Measurements from ENCODE around the gene SLX4IP.
A peak's percentile ranks its signal among the peaks of the same experiment; 100 is the strongest.

Gene SLX4IP

DNA sequence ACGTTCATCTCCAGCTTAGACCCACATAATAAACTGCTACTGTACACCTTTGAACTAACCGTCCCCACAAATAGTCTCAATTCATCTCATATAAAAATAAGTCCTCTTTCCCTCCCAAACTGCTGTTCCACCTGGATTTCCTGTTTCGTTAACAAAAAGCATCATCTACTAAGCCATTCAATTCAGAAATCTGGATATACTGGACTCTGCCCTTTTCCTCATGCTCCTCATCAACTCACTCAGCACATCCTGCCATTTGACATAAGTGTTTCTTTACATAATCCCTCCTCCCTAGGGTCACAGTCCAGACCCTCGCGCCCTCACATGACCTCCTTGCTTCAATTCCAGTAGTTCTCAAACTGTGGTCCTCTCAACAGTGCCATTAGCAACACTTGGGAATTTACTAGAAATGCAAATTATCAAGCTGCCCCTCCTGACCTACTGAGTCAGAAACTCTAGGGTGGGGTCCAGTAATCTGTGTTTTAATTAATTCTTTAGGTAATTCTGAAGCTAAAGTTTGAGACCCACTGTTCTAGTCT, 5.6 kb upstream of the SLX4IP start:
- DNase-seq, result no peak

DNA sequence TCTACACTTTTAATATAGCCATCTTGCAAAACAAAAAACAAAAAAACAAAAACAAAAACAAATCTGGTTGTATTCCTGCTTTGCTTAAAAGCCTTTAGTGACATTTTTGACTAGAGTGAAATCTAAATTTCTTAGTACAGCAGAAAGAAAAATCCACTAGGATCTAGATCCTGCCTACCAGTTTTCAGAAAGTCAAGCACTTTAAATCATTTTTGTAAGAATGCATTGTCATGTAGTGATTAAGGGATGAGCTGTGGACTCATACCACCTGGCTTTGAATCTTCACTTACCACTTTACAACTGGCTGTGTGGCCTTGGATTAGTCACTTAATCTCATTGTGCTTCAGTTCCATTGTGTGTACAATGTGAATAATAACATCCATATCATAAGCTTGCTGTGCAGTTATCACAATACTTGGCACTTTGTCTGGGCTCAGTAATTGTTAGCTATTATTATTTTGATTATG, 5.1 kb upstream of the SLX4IP start:
- DNase-seq, result no peak

DNA sequence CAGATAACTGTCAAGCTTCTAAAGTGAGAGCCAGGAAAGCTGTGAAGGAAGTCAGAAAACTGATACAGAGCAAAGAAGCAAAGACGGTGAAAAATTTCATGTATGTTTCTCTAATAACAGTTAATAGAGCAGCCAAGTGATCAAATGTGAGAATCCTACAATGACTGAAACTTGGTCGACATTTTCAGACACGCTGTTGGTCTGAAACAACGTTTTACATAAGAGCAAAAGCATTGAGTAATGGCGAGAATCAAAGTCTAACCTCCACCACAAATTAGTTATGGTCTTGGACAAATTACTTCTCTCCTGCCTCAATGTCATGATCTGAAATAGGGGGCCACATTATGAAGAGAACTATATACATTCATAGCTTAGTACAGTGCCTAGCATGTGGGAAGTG, 4.4 kb upstream of the SLX4IP start:
- DNase-seq, result no peak

DNA sequence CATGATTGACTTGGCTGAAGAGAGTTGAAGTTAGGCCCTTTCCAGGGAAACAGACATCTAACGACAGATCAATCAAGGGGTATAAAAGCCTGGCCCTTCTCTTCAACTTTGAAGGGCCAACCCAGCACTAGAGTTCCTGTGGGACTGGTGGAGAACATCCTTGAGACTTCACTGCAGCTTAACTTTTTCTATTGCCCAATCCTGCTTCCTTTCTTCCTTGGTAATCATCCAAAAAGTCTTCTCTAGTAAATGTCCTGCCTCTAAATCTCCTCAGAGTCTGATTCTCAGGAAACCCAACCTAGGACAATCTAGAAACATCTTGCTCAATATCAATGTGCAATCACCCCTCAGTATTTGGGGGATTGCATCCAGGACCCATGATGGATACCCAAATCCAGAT, 3.0 kb upstream of the SLX4IP start:
- no peak for DNase-seq

DNA sequence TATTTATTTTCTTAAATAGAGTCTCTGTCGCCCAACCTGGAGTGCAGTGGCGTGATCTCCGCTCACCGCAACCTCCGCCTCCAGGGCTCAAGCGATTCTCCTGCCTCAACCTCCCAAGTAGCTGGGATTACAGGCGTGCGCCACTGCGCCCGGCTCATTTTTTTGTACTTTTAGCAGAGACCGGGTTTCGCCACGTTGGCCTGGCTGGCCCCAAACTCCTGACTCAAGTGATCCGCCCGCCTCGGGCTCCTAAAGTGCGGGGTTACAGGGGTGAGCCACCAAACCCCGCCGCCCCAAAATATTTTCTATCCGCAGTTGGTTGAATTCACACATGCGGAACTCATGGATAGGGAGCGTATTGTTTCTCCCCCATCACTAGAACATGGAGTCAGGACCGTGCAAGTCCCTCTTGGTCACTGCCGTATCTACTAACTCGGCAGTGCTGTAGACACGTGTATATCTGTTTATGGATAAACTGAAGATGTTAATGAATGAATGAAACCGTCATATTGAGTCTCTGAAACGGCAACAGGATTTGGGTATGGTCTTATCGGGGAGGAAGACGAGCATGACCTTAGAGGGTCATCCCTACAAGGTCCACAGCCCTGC, 2.0 kb upstream of the SLX4IP start:
- no peak for DNase-seq

DNA sequence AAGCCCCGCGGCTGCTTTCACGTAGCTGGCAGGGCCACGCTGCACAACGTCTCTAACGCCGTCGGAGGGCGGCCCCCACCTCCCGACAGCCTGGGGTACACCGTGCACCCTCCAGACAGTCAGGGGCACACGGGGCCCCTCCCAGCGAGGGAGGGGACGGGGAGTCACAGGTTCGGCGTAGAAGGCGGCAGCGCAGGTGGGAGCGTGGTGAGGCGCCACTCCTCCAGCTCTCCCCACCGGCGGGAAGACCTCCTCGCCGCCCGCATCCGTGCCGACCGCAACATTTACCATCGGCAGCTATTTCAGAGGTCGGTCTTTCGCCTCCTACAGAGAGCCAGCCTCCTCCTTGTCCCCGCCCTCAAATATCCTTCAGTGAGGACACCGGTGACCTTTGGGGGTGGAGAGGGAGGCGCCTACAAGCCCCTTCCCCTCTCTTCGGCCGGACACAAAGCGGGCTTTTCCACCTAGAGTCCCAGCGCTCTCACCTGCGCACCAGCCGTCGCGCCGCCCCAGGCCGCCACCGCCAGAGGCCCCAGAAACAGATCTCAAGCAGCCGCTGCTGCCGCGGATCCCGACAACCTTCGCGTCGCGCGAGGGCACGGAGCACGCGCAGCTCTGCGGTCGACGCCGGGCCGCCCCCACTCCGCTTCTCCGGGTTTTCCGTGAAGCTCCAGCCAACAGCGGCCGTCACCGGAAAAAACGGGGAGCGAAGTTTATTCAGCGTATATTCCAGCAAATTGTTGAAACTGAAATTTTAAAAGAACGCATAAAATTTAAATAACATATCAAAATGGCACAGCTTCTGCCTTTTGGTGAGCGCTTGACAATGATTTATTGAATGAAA, 1.3 kb upstream of the SLX4IP start, which contains the start of gene MKKS:
MKKS (minus strand) TSS at position 600 of the 844 bp plus-strand sequence. CDS start 20,708 bp downstream, outside the sequence.
- DNase-seq, result peak; percentile 87

DNA sequence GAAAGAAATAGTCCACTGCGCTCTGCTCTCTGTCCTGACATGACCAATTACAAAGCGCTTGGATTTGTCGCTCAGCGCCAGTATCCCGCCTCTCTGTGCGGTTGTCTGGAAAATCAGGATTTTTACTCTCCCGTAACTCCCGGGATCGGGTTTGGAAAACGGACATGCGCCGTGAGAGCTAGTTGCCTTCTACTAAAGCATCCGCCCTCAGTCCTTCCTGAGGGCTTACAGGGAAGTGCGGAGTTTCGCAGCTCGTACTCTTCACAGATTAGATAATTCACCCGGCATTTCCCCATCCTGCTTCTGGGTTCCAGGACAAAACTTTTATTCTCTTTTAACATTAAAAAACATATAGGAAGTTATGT, 656 bp upstream of the SLX4IP start:
- DNase-seq, result peak; percentile 87

DNA sequence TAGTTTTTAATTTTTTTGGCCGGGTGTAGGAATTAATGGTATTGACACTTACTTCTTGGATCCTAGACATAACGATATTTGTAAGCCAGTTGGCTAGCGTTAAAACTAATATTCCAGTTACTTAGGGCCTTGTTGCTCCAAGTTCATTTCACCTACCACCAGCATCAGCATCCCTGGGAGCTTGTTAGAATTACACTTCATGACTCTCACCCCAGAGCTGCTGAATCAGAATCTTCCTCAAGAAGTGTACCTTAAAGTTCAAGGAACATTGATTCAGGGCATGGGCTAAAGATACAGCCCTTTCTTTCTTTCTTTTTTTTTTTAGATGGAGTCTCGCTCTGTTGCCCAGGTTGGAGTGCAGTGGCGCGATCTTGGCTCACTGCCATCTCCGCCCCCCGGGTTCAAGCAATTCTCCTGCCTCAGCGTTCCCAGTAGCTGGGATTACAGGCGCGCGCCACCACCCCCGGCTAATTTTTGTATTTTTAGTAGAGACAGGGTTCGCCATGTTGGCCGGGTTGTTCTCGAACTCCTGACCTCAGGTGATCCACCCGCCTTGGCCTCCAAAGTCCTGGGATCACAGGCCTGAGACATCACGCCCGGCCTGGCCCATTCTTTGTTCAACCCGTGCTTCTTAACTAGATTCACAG, 1.1 kb downstream of the SLX4IP start:
- no peak for DNase-seq

DNA sequence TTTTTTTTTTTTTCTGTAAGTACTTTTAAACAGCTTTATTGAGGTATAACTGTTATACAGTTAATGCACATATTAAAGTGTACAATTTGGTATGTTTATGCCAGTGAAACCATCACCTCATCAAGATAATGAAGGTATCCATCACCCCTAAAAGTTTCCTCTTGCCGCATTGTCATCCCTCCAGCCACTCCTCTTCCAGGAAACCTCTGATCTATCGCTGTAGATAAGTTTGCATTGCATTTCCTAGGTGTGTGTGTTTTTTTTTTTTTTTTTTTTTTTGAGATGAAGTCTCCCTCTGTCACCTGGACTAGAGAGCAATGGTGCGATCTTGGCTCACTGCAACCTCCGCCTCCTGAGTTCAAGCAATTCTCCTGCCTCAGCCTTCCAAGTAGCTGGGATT, 3.1 kb downstream of the SLX4IP start:
- DNase-seq, result no peak

DNA sequence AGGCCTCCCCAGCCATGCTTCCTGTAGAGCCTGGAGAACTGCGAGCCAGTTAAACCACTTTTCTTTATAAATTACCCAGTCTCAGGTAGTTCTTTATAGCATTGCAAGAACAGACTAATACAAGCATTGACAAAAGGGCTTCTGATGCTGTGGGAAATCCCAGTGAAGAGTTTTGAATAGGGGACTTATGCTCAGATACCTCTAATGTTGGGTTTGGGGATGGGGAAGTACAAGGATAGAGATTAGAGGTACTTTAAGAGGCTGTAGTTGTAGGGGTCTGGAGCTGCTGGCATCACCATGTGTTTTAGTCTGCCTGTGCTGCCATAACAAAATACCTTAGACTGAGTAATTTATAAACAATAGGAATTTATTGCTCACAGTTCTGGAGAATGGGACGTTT, 8.8 kb downstream of the SLX4IP start:
- DNase-seq, result no peak

DNA sequence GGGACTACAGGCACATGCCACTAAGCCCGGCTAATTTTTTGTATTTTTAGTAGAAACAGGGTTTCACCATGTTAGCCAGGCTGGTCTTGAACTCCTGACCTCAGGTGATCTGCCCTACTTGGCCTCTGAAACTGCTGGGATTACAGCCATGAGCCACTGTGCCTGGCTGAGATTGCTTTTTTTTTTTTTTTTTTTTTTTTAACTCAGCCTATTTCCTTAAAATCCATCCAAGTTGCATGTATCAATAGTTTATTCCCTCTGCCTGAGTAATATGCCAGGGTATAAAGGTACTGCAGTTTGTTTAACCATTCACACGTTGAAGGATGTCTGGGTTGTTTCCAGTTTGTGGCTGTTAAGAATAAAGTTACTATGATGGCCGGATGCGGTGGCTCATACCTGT, 10.7 kb downstream of the SLX4IP start:
- DNase-seq, result no peak

DNA sequence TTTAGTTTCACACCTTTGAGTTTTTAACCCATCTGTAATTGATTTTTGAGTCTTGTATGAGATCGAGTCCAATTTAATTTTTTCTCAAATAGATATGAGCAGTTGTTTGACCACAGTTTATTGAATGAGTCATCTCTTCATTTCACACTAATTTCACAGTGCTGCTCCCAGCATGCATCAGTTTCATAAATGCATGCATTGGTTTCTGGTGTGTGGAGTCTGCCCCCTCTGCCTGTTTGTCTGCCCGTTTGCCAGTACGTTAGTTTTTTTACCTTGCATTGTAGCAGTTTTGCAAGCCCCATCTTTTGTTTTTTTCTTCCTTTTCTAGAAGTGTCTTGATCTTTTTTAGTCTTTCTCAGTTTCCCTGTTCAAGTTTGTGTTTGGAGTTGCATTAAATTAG, 11.9 kb downstream of the SLX4IP start:
- peak; percentile 46 for DNase-seq

DNA sequence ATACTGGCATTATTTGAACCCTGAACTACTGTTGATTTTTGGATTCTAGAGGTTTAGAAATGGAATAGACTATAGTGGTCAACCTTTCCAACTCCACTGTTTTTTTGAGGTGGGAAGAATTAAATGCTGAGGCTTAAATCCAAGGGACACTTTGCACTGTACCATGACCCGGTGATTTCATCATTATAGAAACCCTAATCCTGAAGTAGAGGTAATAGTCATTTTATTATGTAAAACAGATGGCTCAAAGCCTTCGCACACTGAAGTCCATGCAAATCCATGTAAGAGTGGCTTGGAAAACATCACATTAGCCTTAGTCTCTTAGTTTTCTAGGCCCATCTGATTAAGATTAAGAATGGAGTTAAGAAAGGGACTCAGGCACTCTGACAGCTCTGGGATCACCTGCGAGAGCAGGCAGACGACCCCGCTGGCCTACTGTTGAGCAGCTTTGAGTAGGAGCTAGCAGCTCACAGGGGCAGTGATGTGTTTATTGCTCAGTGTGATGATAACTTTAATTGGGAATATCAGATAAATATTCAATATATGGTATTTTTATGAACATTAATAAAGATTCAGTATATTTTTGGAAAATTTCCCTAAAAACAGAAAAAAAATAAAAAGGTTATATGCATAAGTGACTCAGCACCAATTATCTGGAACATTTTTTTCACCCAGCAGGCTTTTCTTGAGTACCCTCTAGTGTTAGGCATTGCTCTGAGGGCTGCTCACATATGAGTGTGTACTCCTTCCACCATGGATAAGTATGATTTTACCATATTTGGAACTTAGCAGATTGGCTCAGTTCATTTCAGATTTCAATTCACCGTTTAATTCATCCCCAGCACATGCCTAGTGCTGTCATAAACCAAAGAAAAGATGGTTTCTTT, 13.4 kb downstream of the SLX4IP start:
- no peak for DNase-seq

DNA sequence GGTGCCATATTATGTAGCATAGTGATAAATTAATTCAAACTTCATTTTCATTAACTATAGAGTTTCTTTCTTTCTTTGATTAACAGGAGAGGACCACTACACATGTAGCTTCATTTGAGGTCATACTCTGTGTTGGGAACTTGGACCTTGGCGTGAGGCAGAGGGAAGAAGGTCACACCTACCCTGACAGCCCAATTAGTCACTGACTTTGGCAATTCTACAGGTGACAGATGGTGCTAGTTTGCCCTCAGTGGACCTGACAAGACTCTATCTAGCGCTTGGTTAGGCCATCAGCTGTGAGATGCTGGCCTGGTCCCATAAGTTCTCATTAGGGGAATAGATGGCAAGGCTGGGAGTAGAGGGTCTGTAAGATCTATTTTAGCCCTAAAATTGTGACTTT, 14.2 kb downstream of the SLX4IP start:
- no peak for DNase-seq

DNA sequence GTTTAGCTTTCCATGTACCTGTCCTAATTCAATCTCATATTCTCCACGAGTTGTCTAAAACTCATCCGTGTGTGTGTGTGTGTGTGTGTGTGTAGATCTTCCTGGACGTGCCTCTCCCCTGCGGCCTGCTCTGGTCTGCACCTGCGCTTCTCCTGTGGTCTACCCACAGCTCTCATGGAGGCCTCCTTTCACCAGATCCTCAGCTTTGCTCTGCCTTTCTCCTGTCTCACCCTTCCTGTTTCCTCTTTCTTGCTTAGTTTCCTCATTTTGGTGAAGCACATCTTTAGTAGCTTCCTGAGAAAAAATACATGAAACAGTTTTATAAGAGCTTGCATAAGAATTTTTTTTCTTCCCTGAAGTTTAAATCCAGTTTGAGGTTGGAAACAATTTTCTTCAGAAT, 18.1 kb downstream of the SLX4IP start:
- DNase-seq, result peak; percentile 44

DNA sequence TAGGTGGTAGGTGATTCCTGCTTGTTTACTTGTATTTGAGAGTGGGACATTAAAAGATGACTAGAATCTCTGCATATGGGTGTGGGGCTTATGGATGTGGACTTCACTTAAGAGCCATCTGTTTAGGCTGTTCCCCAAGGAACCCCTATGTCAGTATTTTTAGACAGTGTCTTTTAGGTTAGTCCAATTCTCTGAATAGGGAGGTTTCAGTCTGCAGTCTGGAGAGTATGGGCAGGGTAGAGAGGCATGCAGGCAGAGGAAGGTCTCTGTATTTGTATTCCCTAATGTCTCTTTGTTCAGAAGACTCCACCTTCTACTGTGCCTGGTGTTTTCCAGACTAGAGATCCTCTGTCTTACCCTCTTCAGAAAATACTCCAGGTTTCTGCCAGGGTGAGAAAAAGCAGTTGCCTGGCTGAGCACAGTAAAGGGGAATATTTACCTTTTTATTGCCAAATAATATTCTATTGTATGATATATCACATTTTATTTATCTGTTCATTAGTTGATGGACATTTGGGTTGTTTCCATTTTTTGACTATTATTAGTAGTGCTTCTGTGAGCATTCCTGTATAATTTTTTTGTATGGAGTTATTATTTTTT, 19.1 kb downstream of the SLX4IP start:
- DNase-seq, result no peak

DNA sequence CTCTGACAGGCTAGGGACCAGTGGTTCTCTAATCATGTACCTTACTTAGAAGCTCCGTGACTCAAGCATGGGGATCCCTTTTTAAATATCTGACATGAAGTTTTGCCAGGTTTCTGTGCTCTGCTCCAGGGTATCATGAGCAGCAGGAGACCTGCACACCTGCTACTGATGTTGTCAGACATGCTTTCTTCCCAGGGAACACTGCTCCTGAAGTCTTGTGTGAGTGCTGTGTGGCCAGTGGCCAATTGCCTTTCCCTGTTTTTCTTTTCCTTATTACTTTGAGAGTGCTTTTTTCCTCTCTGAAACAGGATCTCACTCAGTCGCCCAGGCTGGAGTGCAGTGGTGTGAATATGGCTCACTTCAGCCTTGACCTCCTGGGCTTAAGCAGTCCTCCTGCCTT, 26.4 kb downstream of the SLX4IP start:
- DNase-seq, result no peak

DNA sequence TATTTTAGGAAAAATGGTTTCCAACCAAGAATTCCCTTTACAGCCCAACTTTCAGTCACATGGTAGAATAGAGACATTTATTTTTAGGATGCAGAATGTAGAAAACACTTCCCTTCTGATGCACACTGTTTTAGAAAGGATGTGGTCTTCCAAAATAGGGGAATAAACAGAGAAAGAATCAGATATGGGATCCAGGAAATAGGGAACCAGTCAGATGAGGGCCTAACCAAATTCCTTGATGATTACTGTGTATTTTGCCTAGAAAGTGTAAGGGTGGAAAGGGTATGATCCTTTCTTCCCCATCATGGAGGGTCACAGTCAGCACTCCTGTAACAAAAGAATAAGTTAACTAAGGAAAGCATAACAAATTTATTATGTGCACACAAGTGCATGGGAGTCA, 27.4 kb downstream of the SLX4IP start:
- DNase-seq, result no peak

DNA sequence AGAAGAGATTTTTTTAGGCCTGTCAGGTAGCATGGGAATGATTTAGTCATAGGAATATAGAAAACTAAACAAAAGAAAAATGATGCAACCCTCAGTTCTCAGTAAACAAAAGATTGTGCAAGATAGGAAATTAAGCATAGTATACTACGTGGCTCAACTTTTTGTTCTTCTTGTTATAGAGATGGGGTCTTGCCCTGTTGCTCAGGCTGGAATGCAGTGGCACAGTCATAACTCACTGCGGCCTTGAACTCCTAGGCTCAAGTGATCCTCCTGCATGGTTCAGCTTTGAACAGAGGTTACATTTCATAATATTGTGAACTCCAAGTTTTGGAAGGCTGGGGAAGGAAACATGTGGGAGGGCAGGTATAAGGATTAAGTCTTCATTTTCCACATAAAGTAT, 28.5 kb downstream of the SLX4IP start:
- DNase-seq, result no peak

DNA sequence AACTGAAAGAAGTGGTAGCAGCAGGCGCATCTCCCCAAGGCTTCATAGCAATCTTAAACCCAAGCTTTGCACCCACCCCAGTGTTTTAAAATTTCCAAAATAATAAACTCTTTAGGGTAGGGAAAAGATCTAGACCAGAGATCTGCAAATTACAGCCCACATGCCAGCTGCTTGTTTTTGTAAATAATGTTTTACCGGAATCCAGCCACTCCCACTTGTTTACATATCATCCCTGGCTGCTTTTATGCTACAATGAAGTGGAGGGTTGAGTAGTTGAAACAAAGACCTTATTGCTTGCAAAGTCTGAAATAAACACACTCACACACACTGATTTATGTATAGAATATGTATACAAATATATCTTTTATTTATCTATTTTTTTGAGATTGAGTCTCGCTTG, 30.0 kb downstream of the SLX4IP start:
- DNase-seq, result no peak

DNA sequence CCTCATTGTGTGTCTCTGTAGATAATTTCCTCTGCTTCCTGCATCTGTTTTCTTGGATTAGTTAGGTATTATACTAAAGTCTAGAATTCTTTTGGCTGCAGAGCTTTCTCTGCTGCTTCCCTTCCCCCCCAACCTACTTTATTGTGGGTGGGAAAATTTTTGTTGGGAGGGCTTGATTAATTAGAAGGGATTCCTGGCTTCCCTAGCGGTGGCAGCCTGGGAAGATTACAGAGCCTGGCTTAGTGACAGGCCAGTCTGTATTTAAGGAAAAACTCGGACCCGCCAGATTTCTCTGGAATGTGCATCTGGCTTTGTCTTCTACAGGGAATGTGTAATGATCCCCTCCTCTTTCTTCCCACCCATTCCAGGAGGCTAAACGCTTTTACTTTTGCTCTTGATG, 31.2 kb downstream of the SLX4IP start:
- DNase-seq, result no peak

DNA sequence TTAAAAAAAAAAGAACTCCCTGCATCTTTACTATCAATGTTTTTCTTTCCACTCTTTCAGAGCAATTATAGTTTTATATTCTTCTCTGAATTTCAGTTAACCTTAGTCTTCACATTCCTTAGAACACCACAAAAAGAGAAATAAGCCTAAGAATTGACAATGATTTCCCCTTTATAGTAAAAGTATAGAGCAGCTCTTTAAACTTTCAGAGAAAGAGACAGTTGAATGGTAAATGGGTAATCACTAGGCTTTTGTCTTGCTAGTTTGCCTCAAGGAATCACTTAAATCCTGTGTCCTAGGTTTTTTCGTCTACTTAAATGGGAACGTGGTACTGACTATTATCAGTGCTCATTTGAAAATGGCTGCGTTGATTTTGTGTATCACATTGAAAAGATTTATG, 31.8 kb downstream of the SLX4IP start:
- no peak for DNase-seq

Data from CD4-positive, alpha-beta T cell treated with Interleukin-15 for 1 hour (primary cell).